A549 (cell line): Measurements from ENCODE around the gene PHLPP2. TPM values are rescaled to one million over a fixed set of nuclear protein-coding genes. Genes with fewer than 3 reads are reported as not detected.

Experiments used
- ATAC-seq, 2 experiments: fragments of 200-7000 bp in 1 of 2; fragments of >200 bp in 1 of 2; cut with Nextera tagmentation in 1 of 2; cut with Tn5 transposase in 1 of 2; 3 replicates each; pipeline versions ENCODE4 v1.8.0 to v1.9.1; 2018 to 2020; ENCODE audit warnings: mild to moderate bottlenecking in 1 of 2, moderate library complexity in 1 of 2
- CTCF ChIA-PET: fragments of 300-600 bp; sonication (Branson Sonifier 250); formaldehyde crosslinking; extraction: SDS; loops from one replicate; lab custom pipeline; 2021; ENCODE audit warnings: antibody characterized with exemption, inconsistent platforms; lab: Yijun Ruan, JAX
- POLR2A ChIA-PET: fragments of 350-600 bp; formaldehyde crosslinking; extraction: SDS; loops from one replicate; lab custom pipeline; 2021; ENCODE audit warnings: antibody characterized with exemption, inconsistent platforms; lab: Yijun Ruan, JAX
- DNase-seq, 2 experiments: peaks; one replicate each; pipeline versions ENCODE4 v3.0.0 to v3.0.0-alpha.2; 2011 to 2016; ENCODE audit warnings: low read depth in 1 of 2, low spot score in 1 of 2
- FAIRE-seq: peaks from 2 replicates; lab custom pipeline; 2011; peaks lifted over from hg19 to GRCh38; lab: Jason Lieb, UNC
- H3K27ac ChIP-seq, 2 experiments: fragments of >200 bp; sonication (Bioruptor Twin); formaldehyde crosslinking; 3 replicates each; pipeline ENCODE4 v1.5.1; 2016 to 2017
- H3K4me1 ChIP-seq: fragments of >200 bp; sonication (Bioruptor Twin); formaldehyde crosslinking; 3 replicates; pipeline ENCODE4 v1.6.1; 2016
- H3K4me2 ChIP-seq: fragments of >200 bp; sonication (Bioruptor Twin); formaldehyde crosslinking; 3 replicates; pipeline ENCODE4 v1.6.1; 2016
- H3K4me3 ChIP-seq: fragments of >200 bp; sonication (Bioruptor Twin); formaldehyde crosslinking; 3 replicates; pipeline ENCODE4 v1.5.1; 2016
- H3K9me3 ChIP-seq: fragments of >200 bp; sonication (Bioruptor Twin); formaldehyde crosslinking; 3 replicates; pipeline ENCODE4 v1.6.1; 2016
- BHLHE40 ChIP-seq: IDR thresholded peaks from 2 replicates; pipeline ENCODE4 v1.6.1; 2012; ENCODE audit warnings: low read depth, low read length, inconsistent platforms
- CHD4 ChIP-seq: fragments of 200-600 bp; sonication (generic); IDR thresholded peaks from 2 replicates; pipeline ENCODE4 v1.6.1; 2016; ENCODE audit warnings: antibody characterized with exemption, mild to moderate bottlenecking, borderline replicate concordance
- ELK1 ChIP-seq: fragments of 150-350 bp; IDR thresholded peaks from 2 replicates; pipeline ENCODE4 v1.6.1; 2014; ENCODE audit warnings: low read depth, mild to moderate bottlenecking, low read length
- EP300 ChIP-seq, 2 experiments: fragments of >200 bp; sonication (Bioruptor Twin); formaldehyde crosslinking; IDR thresholded peaks; 2 replicates in 1 of 2; 3 replicates in 1 of 2; pipeline ENCODE4 v1.6.1; 2016 to 2017
- FOSL2 ChIP-seq, 2 experiments: fragments of 450-650 bp in 1 of 2; fragments of >200 bp in 1 of 2; sonication (Bioruptor Twin) in 1 of 2; formaldehyde crosslinking; IDR thresholded peaks; 2 replicates each; pipeline versions ENCODE4 v1.5.0 to v1.6.1; 2016 to 2020; ENCODE audit warnings: mild to moderate bottlenecking in 1 of 2, moderate library complexity in 1 of 2
- JUNB ChIP-seq: fragments of >200 bp; sonication (Bioruptor Twin); formaldehyde crosslinking; IDR thresholded peaks from 2 replicates; pipeline ENCODE4 v1.6.1; 2016
- KDM1A ChIP-seq: fragments of 200-600 bp; sonication (generic); IDR thresholded peaks from 2 replicates; pipeline ENCODE4 v1.6.1; 2016; ENCODE audit warnings: low read depth, mild to moderate bottlenecking
- MAFK ChIP-seq: fragments of 450-650 bp; IDR thresholded peaks from 2 replicates; pipeline ENCODE4 v1.6.1; 2014; ENCODE audit not compliant: partially characterized antibody
- MAZ ChIP-seq: fragments of 150-350 bp; IDR thresholded peaks from 2 replicates; pipeline ENCODE4 v1.6.1; 2014; ENCODE audit warnings: antibody characterized with exemption, low read depth, low read length, borderline replicate concordance
- NFE2L2 ChIP-seq: fragments of 150-350 bp; conservative IDR thresholded peaks from 2 replicates; pipeline ENCODE4 v1.6.1; 2014; ENCODE audit warnings: low read length
- PHF8 ChIP-seq: fragments of 200-600 bp; sonication (generic); IDR thresholded peaks from 2 replicates; pipeline ENCODE4 v1.6.1; 2016; ENCODE audit warnings: low read depth, mild to moderate bottlenecking, antibody characterized with exemption, moderate library complexity, borderline replicate concordance
- RAD21 ChIP-seq, 2 experiments: fragments of >200 bp in 1 of 2; sonication (Bioruptor Twin) in 1 of 2; formaldehyde crosslinking in 1 of 2; IDR thresholded peaks in 1 of 2; conservative IDR thresholded peaks in 1 of 2; 2 replicates in 1 of 2; 3 replicates in 1 of 2; pipeline ENCODE4 v1.6.1; 2012 to 2018; ENCODE audit warnings: inconsistent platforms in 1 of 2
- RARB ChIP-seq: fragments of 250-450 bp; sonication (Bioruptor Pico); IDR thresholded peaks from 2 replicates; pipeline ENCODE4 v1.8.0; 2021; ENCODE audit warnings: mild to moderate bottlenecking, moderate library complexity
- SMC3 ChIP-seq: fragments of >200 bp; sonication (Bioruptor Twin); formaldehyde crosslinking; IDR thresholded peaks from 3 replicates; pipeline ENCODE4 v1.6.1; 2018; ENCODE audit warnings: inconsistent platforms
- TP53 ChIP-seq: fragments of 250-450 bp; sonication (Bioruptor Pico); IDR thresholded peaks from 2 replicates; pipeline ENCODE4 v1.5.0; 2021; ENCODE audit warnings: mild to moderate bottlenecking, moderate library complexity
- ZC3H11A ChIP-seq: fragments of 450-650 bp; IDR thresholded peaks from 2 replicates; pipeline ENCODE4 v1.6.1; 2014; ENCODE audit warnings: antibody characterized with exemption, mild to moderate bottlenecking
- ZFP36 ChIP-seq: fragments of 450-650 bp; IDR thresholded peaks from 2 replicates; pipeline ENCODE4 v1.6.1; 2014; ENCODE audit warnings: borderline replicate concordance; ENCODE audit not compliant: partially characterized antibody
- WGBS: methylation state at CpG from one replicate; pipeline ENCODE4 v1.1.6; 2017; ENCODE audit errors: missing lambda C conversion rate; 5-methylcytosine and 5-hydroxymethylcytosine counted together
- polyA plus RNA-seq, 4 experiments: library from polyadenylated mRNA; depleted of rRNA in 3 of 4; stranded (reverse); fragments of >200 nt; fragmentation: RNase III in 1 of 4; extraction: RNeasy Plus Mini Kit Qiagen cat#74134 plus additional on column Dnase treatment in 1 of 4; gene quantifications; 2 replicates in 3 of 4; 3 replicates in 1 of 4; pipeline ENCODE4 v1.2.3, GENCODE V29; 2011 to 2017
- TF ChIP-seq, protein P1 (sequence below): fragments of >200 bp; sonication (Bioruptor Twin); formaldehyde crosslinking; IDR thresholded peaks from 3 replicates; pipeline ENCODE4 v1.5.1; 2016
- TF ChIP-seq, protein P2 (sequence below): fragments of 450-650 bp; IDR thresholded peaks from 2 replicates; pipeline ENCODE4 v1.6.1; 2014; ENCODE audit warnings: antibody characterized with exemption
- TF ChIP-seq, protein P3 (sequence below): IDR thresholded peaks from 2 replicates; pipeline ENCODE4 v1.6.1; 2012
- TF ChIP-seq, protein P4 (sequence below): IDR thresholded peaks from 2 replicates; pipeline ENCODE4 v1.6.1; 2012

PHLPP2 gene
- polyA plus RNA-seq, 2 of the 4 experiments (the other 2 are of a cell fraction): 7.9 to 11.3 TPM

- ChIA-PET POLR2A (no interaction called here), CTCF (no interaction called here)
- H3K9me3 ChIP-seq: no peaks in the 10 kb centered on the region
- no peak overlapping the region for H3K4me3 ChIP-seq
- TF ChIP-seq, protein P1, sequence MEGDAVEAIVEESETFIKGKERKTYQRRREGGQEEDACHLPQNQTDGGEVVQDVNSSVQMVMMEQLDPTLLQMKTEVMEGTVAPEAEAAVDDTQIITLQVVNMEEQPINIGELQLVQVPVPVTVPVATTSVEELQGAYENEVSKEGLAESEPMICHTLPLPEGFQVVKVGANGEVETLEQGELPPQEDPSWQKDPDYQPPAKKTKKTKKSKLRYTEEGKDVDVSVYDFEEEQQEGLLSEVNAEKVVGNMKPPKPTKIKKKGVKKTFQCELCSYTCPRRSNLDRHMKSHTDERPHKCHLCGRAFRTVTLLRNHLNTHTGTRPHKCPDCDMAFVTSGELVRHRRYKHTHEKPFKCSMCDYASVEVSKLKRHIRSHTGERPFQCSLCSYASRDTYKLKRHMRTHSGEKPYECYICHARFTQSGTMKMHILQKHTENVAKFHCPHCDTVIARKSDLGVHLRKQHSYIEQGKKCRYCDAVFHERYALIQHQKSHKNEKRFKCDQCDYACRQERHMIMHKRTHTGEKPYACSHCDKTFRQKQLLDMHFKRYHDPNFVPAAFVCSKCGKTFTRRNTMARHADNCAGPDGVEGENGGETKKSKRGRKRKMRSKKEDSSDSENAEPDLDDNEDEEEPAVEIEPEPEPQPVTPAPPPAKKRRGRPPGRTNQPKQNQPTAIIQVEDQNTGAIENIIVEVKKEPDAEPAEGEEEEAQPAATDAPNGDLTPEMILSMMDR: peak; percentile 35
- TF ChIP-seq, protein P2, sequence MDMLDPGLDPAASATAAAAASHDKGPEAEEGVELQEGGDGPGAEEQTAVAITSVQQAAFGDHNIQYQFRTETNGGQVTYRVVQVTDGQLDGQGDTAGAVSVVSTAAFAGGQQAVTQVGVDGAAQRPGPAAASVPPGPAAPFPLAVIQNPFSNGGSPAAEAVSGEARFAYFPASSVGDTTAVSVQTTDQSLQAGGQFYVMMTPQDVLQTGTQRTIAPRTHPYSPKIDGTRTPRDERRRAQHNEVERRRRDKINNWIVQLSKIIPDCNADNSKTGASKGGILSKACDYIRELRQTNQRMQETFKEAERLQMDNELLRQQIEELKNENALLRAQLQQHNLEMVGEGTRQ: no peak
- TF ChIP-seq FOSL2 (IDR thresholded peaks at IDR 0.05) (no peak), FOSL2 (CRISPR knock-in tag; IDR thresholded peaks at IDR 0.05) (no peak), RAD21 (conservative IDR thresholded peaks at IDR 0.05 in 1 of 2, IDR thresholded peaks at IDR 0.05 in 1 of 2) (peak in 1 of 2 experiments; percentile 38; a peak in 1 of 5 replicates), SMC3 (no peak)
- H3K27ac ChIP-seq: no peak overlapping the region
- no peak overlapping the region for H3K4me2 ChIP-seq
- peak; percentile 79 to 84; a peak in 5 of 6 replicates for ATAC-seq
- 75% methylated on average over 6 of the region's 6 CpGs for WGBS
- no peaks in the 10 kb centered on the region for H3K4me1 ChIP-seq
- peak; percentile 30 to 35 for DNase-seq
- FAIRE-seq: no peak
Measured at GRCh38 chr16:71648921-71649320, 75.6 kb downstream of the PHLPP2 start.

GRCh38 chr16:71648162-71648561, 76.3 kb downstream of the PHLPP2 start:
- CTCF ChIA-PET: no interaction called here
- Histone ChIP-seq H3K9me3 (no peaks in the 10 kb centered on the region), H3K4me3 (no peak overlapping the region), H3K27ac (no peak overlapping the region), H3K4me1 (no peaks in the 10 kb centered on the region), H3K4me2 (no peak overlapping the region)
- WGBS: 80% methylated on average over 2 of the region's 2 CpGs
- no peak for FAIRE-seq
- POLR2A ChIA-PET: no interaction called here
- ATAC-seq: no peak
- DNase-seq: no peak
- TF ChIP-seq ZFP36 (no peak), ZC3H11A (no peak), TP53 (CRISPR knock-in tag) (no peak), EP300 (IDR thresholded peaks at IDR 0.05) (no peak), KDM1A (no peak), BHLHE40 (no peak), PHF8 (no peak), MAFK (no peak), NFE2L2 (no peak), MAZ (no peak), CHD4 (no peak), JUNB (no peak), RAD21 (conservative IDR thresholded peaks at IDR 0.05 in 1 of 2, IDR thresholded peaks at IDR 0.05 in 1 of 2) (no peak), ELK1 (no peak), RARB (CRISPR knock-in tag) (no peak)
- TF ChIP-seq, protein P2: no peak
- TF ChIP-seq, protein P3, sequence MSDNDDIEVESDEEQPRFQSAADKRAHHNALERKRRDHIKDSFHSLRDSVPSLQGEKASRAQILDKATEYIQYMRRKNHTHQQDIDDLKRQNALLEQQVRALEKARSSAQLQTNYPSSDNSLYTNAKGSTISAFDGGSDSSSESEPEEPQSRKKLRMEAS: no peak
- TF ChIP-seq, protein P1: no peak
- TF ChIP-seq, protein P4, sequence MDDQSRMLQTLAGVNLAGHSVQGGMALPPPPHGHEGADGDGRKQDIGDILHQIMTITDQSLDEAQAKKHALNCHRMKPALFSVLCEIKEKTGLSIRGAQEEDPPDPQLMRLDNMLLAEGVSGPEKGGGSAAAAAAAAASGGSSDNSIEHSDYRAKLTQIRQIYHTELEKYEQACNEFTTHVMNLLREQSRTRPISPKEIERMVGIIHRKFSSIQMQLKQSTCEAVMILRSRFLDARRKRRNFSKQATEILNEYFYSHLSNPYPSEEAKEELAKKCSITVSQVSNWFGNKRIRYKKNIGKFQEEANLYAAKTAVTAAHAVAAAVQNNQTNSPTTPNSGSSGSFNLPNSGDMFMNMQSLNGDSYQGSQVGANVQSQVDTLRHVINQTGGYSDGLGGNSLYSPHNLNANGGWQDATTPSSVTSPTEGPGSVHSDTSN: no peak
